ENCODE measurements around the gene ZC3H12A.

ZC3H12A gene

GRCh38 chr1:37495875-37496274 lies 21.5 kb downstream of the ZC3H12A start:
- Histone ChIP-seq H4K20me1 (ENCODE audit: insufficient read depth, low read length) (no peaks in the 10 kb centered on the region), H3K4me1 (ENCODE audit: insufficient read depth, low read length, severe bottlenecking) (no peaks in the 10 kb centered on the region), H3K9me3 (ENCODE audit: low read length) (no peaks in the 10 kb centered on the region), H3K9ac (ENCODE audit: low read length) (no peak overlapping the region), H3K27me3 (ENCODE audit: insufficient read depth, low read length) (no peaks in the 10 kb centered on the region), H3K4me2 (ENCODE audit: low read length) (no peak overlapping the region), H3K9me2 (ENCODE audit: low read depth, low read length) (no peaks in the 10 kb centered on the region), H3K36me3 (ENCODE audit: insufficient read depth, low read length) (peaks cover 43% of the 10 kb centered on the region), H3F3A (ENCODE audit: insufficient read depth, low read length) (no peaks in the 10 kb centered on the region), H2AFZ (ENCODE audit: low read length) (no peak overlapping the region), H3K4me3 (ENCODE audit: low read depth, low read length, poor library complexity, severe bottlenecking) (no peak overlapping the region), H3K27ac (ENCODE audit: low read depth, low read length, poor library complexity, severe bottlenecking) (no peak overlapping the region), H3K79me2 (ENCODE audit: insufficient read depth, low read length) (no peaks in the 10 kb centered on the region)
- TF ChIP-seq CTCF (IDR thresholded peaks at IDR 0.05; ENCODE audit: low read length) (no peak), EZH2 (IDR thresholded peaks at IDR 0.05; ENCODE audit: borderline replicate concordance, low read length) (no peak)

- no peaks in the 10 kb centered on the region for H3F3A ChIP-seq (ENCODE audit: insufficient read depth, low read length)
- H3K4me3 ChIP-seq (ENCODE audit: low read depth, low read length, poor library complexity, severe bottlenecking) = no peak overlapping the region
- no peaks in the 10 kb centered on the region for H3K27me3 ChIP-seq (ENCODE audit: insufficient read depth, low read length)
- H3K4me2 ChIP-seq (ENCODE audit: low read length) = no peak overlapping the region
- no peak overlapping the region for H3K27ac ChIP-seq (ENCODE audit: low read depth, low read length, poor library complexity, severe bottlenecking)
- no peak overlapping the region for H2AFZ ChIP-seq (ENCODE audit: low read length)
- H3K9ac ChIP-seq (ENCODE audit: low read length) = no peak overlapping the region
- H3K36me3 ChIP-seq (ENCODE audit: insufficient read depth, low read length) = peaks cover 50% of the 10 kb centered on the region
- no peak for TF ChIP-seq EZH2 (IDR thresholded peaks at IDR 0.05; ENCODE audit: borderline replicate concordance, low read length)
- H3K79me2 ChIP-seq (ENCODE audit: insufficient read depth, low read length) = no peaks in the 10 kb centered on the region
- H3K9me2 ChIP-seq (ENCODE audit: low read depth, low read length) = no peaks in the 10 kb centered on the region
- no peaks in the 10 kb centered on the region for H3K4me1 ChIP-seq (ENCODE audit: insufficient read depth, low read length, severe bottlenecking)
- no peaks in the 10 kb centered on the region for H4K20me1 ChIP-seq (ENCODE audit: insufficient read depth, low read length)
- no peaks in the 10 kb centered on the region for H3K9me3 ChIP-seq (ENCODE audit: low read length)
Observed at GRCh38 chr1:37497832-37498231, 23.5 kb downstream of the ZC3H12A start.

- H3K4me3 ChIP-seq (ENCODE audit: low read depth, low read length, poor library complexity, severe bottlenecking) = no peak overlapping the region
- H3K9me3 ChIP-seq (ENCODE audit: low read length) = no peaks in the 10 kb centered on the region
- no peaks in the 10 kb centered on the region for H3K4me1 ChIP-seq (ENCODE audit: insufficient read depth, low read length, severe bottlenecking)
- H3K9ac ChIP-seq (ENCODE audit: low read length) = no peak overlapping the region
- H3F3A ChIP-seq (ENCODE audit: insufficient read depth, low read length) = no peaks in the 10 kb centered on the region
- H3K27ac ChIP-seq (ENCODE audit: low read depth, low read length, poor library complexity, severe bottlenecking) = no peak overlapping the region
- H3K4me2 ChIP-seq (ENCODE audit: low read length) = no peak overlapping the region
- no peaks in the 10 kb centered on the region for H4K20me1 ChIP-seq (ENCODE audit: insufficient read depth, low read length)
- no peak for TF ChIP-seq CTCF (IDR thresholded peaks at IDR 0.05; ENCODE audit: low read length)
- TF ChIP-seq EZH2 (IDR thresholded peaks at IDR 0.05; ENCODE audit: borderline replicate concordance, low read length) = no peak
- H3K27me3 ChIP-seq (ENCODE audit: insufficient read depth, low read length) = no peaks in the 10 kb centered on the region
- no peak overlapping the region for H2AFZ ChIP-seq (ENCODE audit: low read length)
- peaks cover 47% of the 10 kb centered on the region for H3K36me3 ChIP-seq (ENCODE audit: insufficient read depth, low read length)
- no peaks in the 10 kb centered on the region for H3K9me2 ChIP-seq (ENCODE audit: low read depth, low read length)
- no peaks in the 10 kb centered on the region for H3K79me2 ChIP-seq (ENCODE audit: insufficient read depth, low read length)
Observed at GRCh38 chr1:37498872-37499617, 24.7 kb downstream of the ZC3H12A start.

- H3K9me2 ChIP-seq (ENCODE audit: low read depth, low read length) = no peaks in the 10 kb centered on the region
- peaks cover 63% of the 10 kb centered on the region for H3K36me3 ChIP-seq (ENCODE audit: insufficient read depth, low read length)
- H3K4me1 ChIP-seq (ENCODE audit: insufficient read depth, low read length, severe bottlenecking) = no peaks in the 10 kb centered on the region
- H4K20me1 ChIP-seq (ENCODE audit: insufficient read depth, low read length) = no peaks in the 10 kb centered on the region
- H2AFZ ChIP-seq (ENCODE audit: low read length) = no peak overlapping the region
- no peaks in the 10 kb centered on the region for H3K9me3 ChIP-seq (ENCODE audit: low read length)
- H3F3A ChIP-seq (ENCODE audit: insufficient read depth, low read length) = no peaks in the 10 kb centered on the region
- no peaks in the 10 kb centered on the region for H3K27me3 ChIP-seq (ENCODE audit: insufficient read depth, low read length)
- no peak overlapping the region for H3K4me2 ChIP-seq (ENCODE audit: low read length)
- no peak overlapping the region for H3K9ac ChIP-seq (ENCODE audit: low read length)
- no peaks in the 10 kb centered on the region for H3K79me2 ChIP-seq (ENCODE audit: insufficient read depth, low read length)
- no peak overlapping the region for H3K27ac ChIP-seq (ENCODE audit: low read depth, low read length, poor library complexity, severe bottlenecking)
- TF ChIP-seq CTCF (IDR thresholded peaks at IDR 0.05; ENCODE audit: low read length) (no peak), EZH2 (IDR thresholded peaks at IDR 0.05; ENCODE audit: borderline replicate concordance, low read length) (no peak)
- no peak overlapping the region for H3K4me3 ChIP-seq (ENCODE audit: low read depth, low read length, poor library complexity, severe bottlenecking)
Observed at GRCh38 chr1:37501661-37502060, 27.3 kb downstream of the ZC3H12A start.

Data from OCI-LY1 (cell line).